Thyroid gland (tissue), 4 donors: ENCODE measurements around the gene GIPC2.

ENCODE experiments used
- CTCF ChIP-seq, 6 experiments: fragments of 200-600 bp in 3 of 6; fragments of 450-650 bp in 3 of 6; sonication (generic) in 3 of 6; IDR thresholded peaks; one replicate each; pipeline ENCODE4 v1.5.1; 2016 to 2019; ENCODE audit warnings: antibody characterized with exemption in 6 of 6, mild to moderate bottlenecking in 2 of 6, inconsistent platforms in 1 of 6, moderate library complexity in 1 of 6
- POLR2A ChIP-seq, 2 donors: fragments of 450-650 bp; IDR thresholded peaks; one replicate each; pipeline ENCODE4 v1.6.1; 2017; ENCODE audit warnings: antibody characterized with exemption in 2 of 2, mild to moderate bottlenecking in 2 of 2, moderate library complexity in 1 of 2

- TF ChIP-seq POLR2A (IDR thresholded peaks at IDR 0.05) (no peak), CTCF (IDR thresholded peaks at IDR 0.05) (no peak)
These were observed 97.4 kb downstream of the GIPC2 start for GRCh38 chr1:78143152-78143551.
